HepG2 (cell line): ENCODE measurements around the gene PCNX4. TPM values are rescaled to one million over a fixed set of nuclear protein-coding genes. Genes with fewer than 3 reads are reported as not detected.

Experiments
- AHR ChIP-seq: IDR thresholded peaks from 2 replicates; pipeline ENCODE4 v1.6.1; 2018; ENCODE audit warnings: missing genetic modification reagents, missing compliant biosample characterization
- CENPX ChIP-seq: sonication (generic); formaldehyde crosslinking; IDR thresholded peaks from 2 replicates; pipeline ENCODE4 v1.9.0; 2021; ENCODE audit warnings: mild to moderate bottlenecking, missing genetic modification reagents, moderate library complexity
- EP300 ChIP-seq, 3 experiments: sonication (generic) in 1 of 3; formaldehyde crosslinking in 1 of 3; IDR thresholded peaks; 2 replicates each; pipeline versions ENCODE4 v1.5.1 to v1.6.1; 2011 to 2020; ENCODE audit warnings: low read depth in 2 of 3, low read length in 2 of 3, borderline replicate concordance in 1 of 3, improper control_type of control experiment in 1 of 3, mild to moderate bottlenecking in 1 of 3, missing genetic modification reagents in 1 of 3, moderate library complexity in 1 of 3
- GPN1 ChIP-seq: sonication (generic); formaldehyde crosslinking; IDR thresholded peaks from 2 replicates; pipeline ENCODE4 v1.5.1; 2020; ENCODE audit warnings: missing genetic modification reagents, borderline replicate concordance
- HNRNPL ChIP-seq: fragments of 200-400 bp; formaldehyde crosslinking; IDR thresholded peaks from 2 replicates; pipeline ENCODE4 v1.6.1; 2017; ENCODE audit warnings: mild to moderate bottlenecking, low read depth, low read length
- SYNCRIP ChIP-seq: fragments of 200-400 bp; formaldehyde crosslinking; IDR thresholded peaks from 2 replicates; pipeline ENCODE4 v1.6.1; 2018; ENCODE audit warnings: mild to moderate bottlenecking, low read depth, low read length; ENCODE audit not compliant: insufficient read depth
- ZEB1 ChIP-seq: IDR thresholded peaks from 2 replicates; pipeline ENCODE4 v1.6.1; 2012; ENCODE audit warnings: mild to moderate bottlenecking, low read depth, inconsistent platforms; ENCODE audit not compliant: insufficient replicate concordance
- ZNF124 ChIP-seq: sonication (generic); formaldehyde crosslinking; IDR thresholded peaks from 2 replicates; pipeline ENCODE4 v1.4.0; 2020; ENCODE audit warnings: missing genetic modification reagents
- ZNF224 ChIP-seq: sonication (generic); formaldehyde crosslinking; IDR thresholded peaks from 2 replicates; pipeline ENCODE4 v1.5.0; 2020; ENCODE audit warnings: mild to moderate bottlenecking, missing genetic modification reagents
- ZSCAN25 ChIP-seq: sonication (generic); formaldehyde crosslinking; IDR thresholded peaks from 2 replicates; pipeline ENCODE4 v1.8.0; 2022; ENCODE audit warnings: mild to moderate bottlenecking, missing genetic modification reagents
- polyA plus RNA-seq, 8 experiments: library from polyadenylated mRNA; depleted of rRNA in 3 of 8; stranded (reverse) in 7 of 8; unstranded in 1 of 8; fragments of >200 nt; fragmentation: Illumina TruSeq in 4 of 8; extraction: Trizol in 4 of 8; gene quantifications; 2 replicates each; pipeline versions ENCODE4 v1.2.1 to v1.2.3, GENCODE V29; 2011 to 2016; ENCODE audit warnings: low read depth in 4 of 8, missing spikeins in 1 of 8, mixed read lengths in 1 of 8; ENCODE audit not compliant: insufficient read depth in 1 of 8
- total RNA-seq, 5 experiments: library from RNA; depleted of rRNA; stranded (reverse); fragments of >200 nt; fragmentation: Illumina TruSeq; extraction: Trizol; gene quantifications; 2 replicates each; pipeline ENCODE4 v1.2.3, GENCODE V29; 2016; ENCODE audit warnings: low read depth in 1 of 5
- TF ChIP-seq, protein P1 (sequence below): sonication (generic); formaldehyde crosslinking; IDR thresholded peaks from 2 replicates; pipeline ENCODE4 v1.5.1; 2020; ENCODE audit warnings: mild to moderate bottlenecking, missing genetic modification reagents, borderline replicate concordance
- TF ChIP-seq, protein P2 (sequence below): sonication (generic); formaldehyde crosslinking; IDR thresholded peaks from 2 replicates; pipeline ENCODE4 v1.4.0; 2020; ENCODE audit warnings: missing genetic modification reagents; ENCODE audit errors: not compliant biosample characterization
- TF ChIP-seq, protein P3 (sequence below), 2 experiments: sonication (generic) in 1 of 2; formaldehyde crosslinking in 1 of 2; IDR thresholded peaks; 2 replicates each; pipeline versions ENCODE4 v1.4.0 to v1.6.1; 2016 to 2020; ENCODE audit warnings: borderline replicate concordance in 1 of 2, low read depth in 1 of 2, mild to moderate bottlenecking in 1 of 2, missing genetic modification reagents in 1 of 2
- TF ChIP-seq, protein P4 (sequence below): IDR thresholded peaks from 2 replicates; pipeline ENCODE4 v1.6.1; 2016; ENCODE audit warnings: missing compliant biosample characterization, missing genetic modification reagents, borderline replicate concordance

PCNX4 gene
- total and polyA plus RNA-seq, 2 of the 13 experiments (the other 11 are each of a cell fraction or from before 2014, with no cell fraction given) = 28.6 to 43.0 TPM

- TF ChIP-seq, protein P1, sequence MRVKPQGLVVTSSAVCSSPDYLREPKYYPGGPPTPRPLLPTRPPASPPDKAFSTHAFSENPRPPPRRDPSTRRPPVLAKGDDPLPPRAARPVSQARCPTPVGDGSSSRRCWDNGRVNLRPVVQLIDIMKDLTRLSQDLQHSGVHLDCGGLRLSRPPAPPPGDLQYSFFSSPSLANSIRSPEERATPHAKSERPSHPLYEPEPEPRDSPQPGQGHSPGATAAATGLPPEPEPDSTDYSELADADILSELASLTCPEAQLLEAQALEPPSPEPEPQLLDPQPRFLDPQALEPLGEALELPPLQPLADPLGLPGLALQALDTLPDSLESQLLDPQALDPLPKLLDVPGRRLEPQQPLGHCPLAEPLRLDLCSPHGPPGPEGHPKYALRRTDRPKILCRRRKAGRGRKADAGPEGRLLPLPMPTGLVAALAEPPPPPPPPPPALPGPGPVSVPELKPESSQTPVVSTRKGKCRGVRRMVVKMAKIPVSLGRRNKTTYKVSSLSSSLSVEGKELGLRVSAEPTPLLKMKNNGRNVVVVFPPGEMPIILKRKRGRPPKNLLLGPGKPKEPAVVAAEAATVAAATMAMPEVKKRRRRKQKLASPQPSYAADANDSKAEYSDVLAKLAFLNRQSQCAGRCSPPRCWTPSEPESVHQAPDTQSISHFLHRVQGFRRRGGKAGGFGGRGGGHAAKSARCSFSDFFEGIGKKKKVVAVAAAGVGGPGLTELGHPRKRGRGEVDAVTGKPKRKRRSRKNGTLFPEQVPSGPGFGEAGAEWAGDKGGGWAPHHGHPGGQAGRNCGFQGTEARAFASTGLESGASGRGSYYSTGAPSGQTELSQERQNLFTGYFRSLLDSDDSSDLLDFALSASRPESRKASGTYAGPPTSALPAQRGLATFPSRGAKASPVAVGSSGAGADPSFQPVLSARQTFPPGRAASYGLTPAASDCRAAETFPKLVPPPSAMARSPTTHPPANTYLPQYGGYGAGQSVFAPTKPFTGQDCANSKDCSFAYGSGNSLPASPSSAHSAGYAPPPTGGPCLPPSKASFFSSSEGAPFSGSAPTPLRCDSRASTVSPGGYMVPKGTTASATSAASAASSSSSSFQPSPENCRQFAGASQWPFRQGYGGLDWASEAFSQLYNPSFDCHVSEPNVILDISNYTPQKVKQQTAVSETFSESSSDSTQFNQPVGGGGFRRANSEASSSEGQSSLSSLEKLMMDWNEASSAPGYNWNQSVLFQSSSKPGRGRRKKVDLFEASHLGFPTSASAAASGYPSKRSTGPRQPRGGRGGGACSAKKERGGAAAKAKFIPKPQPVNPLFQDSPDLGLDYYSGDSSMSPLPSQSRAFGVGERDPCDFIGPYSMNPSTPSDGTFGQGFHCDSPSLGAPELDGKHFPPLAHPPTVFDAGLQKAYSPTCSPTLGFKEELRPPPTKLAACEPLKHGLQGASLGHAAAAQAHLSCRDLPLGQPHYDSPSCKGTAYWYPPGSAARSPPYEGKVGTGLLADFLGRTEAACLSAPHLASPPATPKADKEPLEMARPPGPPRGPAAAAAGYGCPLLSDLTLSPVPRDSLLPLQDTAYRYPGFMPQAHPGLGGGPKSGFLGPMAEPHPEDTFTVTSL (CRISPR knock-in tag) = no peak
- 0 out of 2 replicates have a peak, but pooled peaks have one; percentile 53 for TF ChIP-seq ZNF224 (CRISPR knock-in tag)
- TF ChIP-seq AHR = peak; percentile 88; the same call in 1 of the 2 replicates
- TF ChIP-seq, protein P2, sequence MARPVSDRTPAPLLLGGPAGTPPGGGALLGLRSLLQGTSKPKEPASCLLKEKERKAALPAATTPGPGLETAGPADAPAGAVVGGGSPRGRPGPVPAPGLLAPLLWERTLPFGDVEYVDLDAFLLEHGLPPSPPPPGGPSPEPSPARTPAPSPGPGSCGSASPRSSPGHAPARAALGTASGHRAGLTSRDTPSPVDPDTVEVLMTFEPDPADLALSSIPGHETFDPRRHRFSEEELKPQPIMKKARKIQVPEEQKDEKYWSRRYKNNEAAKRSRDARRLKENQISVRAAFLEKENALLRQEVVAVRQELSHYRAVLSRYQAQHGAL (CRISPR knock-in tag) = no peak
- no peak for TF ChIP-seq SYNCRIP
- TF ChIP-seq ZSCAN25 (CRISPR knock-in tag) = peak; percentile 93
- TF ChIP-seq, protein P3, sequence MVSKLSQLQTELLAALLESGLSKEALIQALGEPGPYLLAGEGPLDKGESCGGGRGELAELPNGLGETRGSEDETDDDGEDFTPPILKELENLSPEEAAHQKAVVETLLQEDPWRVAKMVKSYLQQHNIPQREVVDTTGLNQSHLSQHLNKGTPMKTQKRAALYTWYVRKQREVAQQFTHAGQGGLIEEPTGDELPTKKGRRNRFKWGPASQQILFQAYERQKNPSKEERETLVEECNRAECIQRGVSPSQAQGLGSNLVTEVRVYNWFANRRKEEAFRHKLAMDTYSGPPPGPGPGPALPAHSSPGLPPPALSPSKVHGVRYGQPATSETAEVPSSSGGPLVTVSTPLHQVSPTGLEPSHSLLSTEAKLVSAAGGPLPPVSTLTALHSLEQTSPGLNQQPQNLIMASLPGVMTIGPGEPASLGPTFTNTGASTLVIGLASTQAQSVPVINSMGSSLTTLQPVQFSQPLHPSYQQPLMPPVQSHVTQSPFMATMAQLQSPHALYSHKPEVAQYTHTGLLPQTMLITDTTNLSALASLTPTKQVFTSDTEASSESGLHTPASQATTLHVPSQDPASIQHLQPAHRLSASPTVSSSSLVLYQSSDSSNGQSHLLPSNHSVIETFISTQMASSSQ (IDR thresholded peaks at IDR 0.05; ENCODE audit: low read depth) = no peak
- TF ChIP-seq, protein P3 (CRISPR knock-in tag; IDR thresholded peaks at IDR 0.05; ENCODE audit: borderline replicate concordance) = no peak; the same call in 1 of the 2 replicates
- TF ChIP-seq, protein P4, sequence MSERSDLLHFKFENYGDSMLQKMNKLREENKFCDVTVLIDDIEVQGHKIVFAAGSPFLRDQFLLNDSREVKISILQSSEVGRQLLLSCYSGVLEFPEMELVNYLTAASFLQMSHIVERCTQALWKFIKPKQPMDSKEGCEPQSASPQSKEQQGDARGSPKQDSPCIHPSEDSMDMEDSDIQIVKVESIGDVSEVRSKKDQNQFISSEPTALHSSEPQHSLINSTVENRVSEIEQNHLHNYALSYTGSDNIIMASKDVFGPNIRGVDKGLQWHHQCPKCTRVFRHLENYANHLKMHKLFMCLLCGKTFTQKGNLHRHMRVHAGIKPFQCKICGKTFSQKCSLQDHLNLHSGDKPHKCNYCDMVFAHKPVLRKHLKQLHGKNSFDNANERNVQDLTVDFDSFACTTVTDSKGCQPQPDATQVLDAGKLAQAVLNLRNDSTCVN (CRISPR knock-in tag) = peak; percentile 27
- TF ChIP-seq HNRNPL = no peak
- TF ChIP-seq ZNF124 = 0 out of 2 replicates have a peak, but pooled peaks have one; percentile 27
- no peak for TF ChIP-seq CENPX (CRISPR knock-in tag)
- no peak for TF ChIP-seq GPN1
- no peak for TF ChIP-seq ZEB1
- no peak for TF ChIP-seq EP300 (IDR thresholded peaks at IDR 0.05; ENCODE audit: low read depth in 2 of 2, low read length in 2 of 2)
- TF ChIP-seq EP300 (CRISPR knock-in tag; IDR thresholded peaks at IDR 0.05; ENCODE audit: borderline replicate concordance) = no peak
These were observed 73.2 kb downstream of the PCNX4 start, which contains the start of gene DHRS7 (continued) for GRCh38 chr14:60164712-60165546.
